HG03135 (cell line): ENCODE results near the gene FOXE3.
A peak's percentile ranks its signal among the peaks of the same experiment; 100 is the strongest.

Experiments
- ATAC-seq: cut with Tn5 transposase; IDR thresholded peaks from one replicate; pipeline ENCODE4 v1.9.1; 2021; ENCODE audit warnings: mild to moderate bottlenecking, moderate library complexity; ENCODE audit not compliant: unreplicated experiment

The FOXE3 gene

GRCh38 chr1:47433477-47434050 is 17.5 kb downstream of the FOXE3 start:
- no peak for ATAC-seq

GRCh38 chr1:47434051-47434842 is 18.2 kb downstream of the FOXE3 start:
- no peak for ATAC-seq

DNA sequence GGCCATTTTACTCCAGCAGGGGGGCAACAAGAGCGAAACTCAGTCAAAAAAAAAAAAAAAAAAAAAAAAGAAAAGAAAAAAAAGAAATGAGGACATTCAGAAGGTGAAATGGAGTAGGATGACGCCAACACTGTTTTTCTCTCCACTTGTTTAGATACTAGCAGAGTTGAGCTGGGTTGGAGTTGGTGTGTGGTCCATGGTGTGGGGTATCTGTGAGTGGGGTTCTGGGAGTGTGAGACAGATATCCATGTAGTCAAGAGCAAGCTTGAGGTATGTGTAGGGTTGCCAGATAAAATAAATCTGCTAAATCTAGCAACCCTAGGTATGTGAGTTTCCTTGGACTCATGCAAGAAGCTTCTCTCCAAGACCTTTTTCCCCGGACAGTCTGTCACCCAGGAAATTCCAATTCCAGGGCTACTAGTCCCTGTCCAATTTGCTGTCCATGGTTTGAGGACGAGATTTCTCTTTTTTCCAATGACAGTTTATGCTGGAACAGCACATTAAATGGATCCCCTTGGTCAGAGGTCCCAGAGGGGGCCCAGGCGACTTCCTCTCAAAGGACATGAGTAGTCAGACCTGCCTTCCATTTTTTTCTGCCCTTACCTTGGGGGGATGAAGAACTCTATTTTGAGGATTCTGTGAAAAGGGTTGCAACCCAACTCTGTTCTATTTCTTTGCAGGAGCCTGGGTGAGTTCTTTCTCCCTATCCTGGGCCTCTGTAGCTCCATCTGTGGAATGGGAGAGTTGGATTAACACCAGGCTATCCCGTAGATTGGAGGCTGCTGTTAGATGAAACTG is 19.6 kb downstream of the FOXE3 start:
- no peak for ATAC-seq

- ATAC-seq: peak; percentile 49
These were observed 20.4 kb downstream of the FOXE3 start for GRCh38 chr1:47436304-47436978.

DNA sequence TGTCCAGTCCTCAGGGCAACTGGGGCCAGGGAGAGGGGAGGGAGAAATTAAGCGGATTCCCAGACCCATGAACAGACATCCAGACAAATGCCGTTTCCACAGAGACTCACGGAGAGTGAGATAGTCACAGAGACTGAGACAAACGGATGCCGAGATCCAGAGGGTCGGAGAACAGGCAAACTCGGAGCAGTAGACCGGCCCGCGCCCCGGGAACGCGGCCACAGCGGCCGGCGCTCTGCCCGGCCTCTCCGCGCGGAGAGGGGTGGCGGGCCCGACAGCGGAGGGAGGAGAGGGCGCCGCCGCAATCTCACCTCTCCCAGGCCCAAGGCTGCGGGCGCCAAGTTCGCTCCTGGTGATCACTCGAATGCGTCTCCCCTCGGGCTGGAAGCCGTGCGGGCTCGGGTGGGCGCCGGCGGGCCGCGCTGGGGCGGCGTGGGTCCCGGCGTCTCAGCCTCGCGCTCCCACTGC is 20.9 kb downstream of the FOXE3 start:
- peak; percentile 13 for ATAC-seq

DNA sequence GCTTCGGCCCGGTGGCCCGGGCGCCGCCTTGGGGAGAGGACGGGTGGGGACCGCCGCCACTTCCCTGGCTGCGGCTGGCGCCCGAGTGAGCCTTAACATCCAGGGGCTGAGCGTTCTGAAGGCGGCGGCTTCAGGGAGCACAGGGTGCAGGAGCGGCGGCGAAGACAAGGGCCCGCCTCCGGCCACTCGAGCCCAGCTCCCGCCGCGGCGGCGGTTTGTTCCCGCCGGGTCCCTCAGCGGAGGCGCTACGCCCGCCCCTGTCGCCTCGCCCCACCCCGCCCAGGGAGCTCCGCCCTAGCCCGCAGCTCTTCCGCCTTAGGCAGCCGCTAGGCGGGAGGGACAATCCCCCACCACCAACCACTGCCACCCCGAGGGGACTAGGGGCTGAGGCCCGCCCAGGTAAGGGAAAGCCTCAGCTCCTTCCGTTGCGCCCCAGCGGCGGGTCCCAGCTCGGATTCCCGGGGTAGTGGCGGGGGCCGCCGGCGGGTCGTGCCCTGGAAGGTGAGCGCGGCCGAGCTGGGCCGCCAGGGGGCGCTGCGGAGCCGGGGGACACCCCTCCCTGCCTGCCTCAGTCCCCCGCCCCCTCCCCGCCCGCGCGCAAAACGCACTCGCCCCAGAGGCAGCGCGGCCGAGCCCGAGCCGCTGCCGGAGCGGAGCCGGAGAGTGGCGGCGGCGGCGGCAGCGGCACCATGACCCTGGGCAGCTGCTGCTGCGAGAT is 21.5 kb downstream of the FOXE3 start, which contains the start of gene FOXD2:
Gene FOXD2, plus strand, starts transcription at position 598 of the 718 bp plus-strand sequence. Its CDS starts 92 bp downstream, at position 690.
- ATAC-seq: peak; percentile 79

DNA sequence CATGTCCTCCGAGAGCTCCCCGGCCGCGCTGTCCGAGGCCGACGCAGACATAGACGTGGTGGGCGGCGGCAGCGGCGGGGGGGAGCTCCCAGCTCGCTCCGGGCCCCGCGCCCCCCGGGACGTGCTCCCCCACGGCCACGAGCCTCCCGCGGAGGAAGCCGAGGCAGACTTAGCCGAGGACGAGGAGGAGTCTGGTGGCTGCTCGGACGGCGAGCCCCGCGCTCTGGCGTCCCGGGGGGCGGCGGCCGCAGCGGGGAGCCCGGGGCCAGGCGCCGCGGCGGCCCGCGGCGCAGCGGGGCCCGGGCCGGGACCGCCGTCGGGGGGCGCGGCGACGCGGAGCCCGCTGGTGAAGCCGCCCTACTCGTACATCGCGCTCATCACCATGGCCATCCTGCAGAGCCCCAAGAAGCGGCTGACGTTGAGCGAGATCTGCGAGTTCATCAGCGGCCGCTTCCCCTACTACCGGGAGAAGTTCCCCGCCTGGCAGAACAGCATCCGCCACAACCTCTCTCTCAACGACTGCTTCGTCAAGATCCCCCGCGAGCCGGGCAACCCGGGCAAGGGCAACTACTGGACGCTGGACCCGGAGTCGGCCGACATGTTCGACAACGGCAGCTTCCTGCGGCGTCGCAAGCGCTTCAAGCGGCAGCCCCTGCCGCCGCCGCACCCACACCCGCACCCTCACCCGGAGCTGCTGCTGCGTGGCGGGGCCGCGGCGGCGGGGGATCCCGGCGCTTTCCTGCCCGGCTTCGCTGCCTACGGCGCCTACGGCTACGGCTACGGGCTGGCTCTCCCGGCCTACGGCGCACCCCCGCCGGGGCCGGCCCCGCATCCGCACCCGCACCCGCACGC is 22.3 kb downstream of the FOXE3 start:
- ATAC-seq: no peak

- no peak for ATAC-seq
These were observed 23.1 kb downstream of the FOXE3 start for GRCh38 chr1:47439017-47439818.

DNA sequence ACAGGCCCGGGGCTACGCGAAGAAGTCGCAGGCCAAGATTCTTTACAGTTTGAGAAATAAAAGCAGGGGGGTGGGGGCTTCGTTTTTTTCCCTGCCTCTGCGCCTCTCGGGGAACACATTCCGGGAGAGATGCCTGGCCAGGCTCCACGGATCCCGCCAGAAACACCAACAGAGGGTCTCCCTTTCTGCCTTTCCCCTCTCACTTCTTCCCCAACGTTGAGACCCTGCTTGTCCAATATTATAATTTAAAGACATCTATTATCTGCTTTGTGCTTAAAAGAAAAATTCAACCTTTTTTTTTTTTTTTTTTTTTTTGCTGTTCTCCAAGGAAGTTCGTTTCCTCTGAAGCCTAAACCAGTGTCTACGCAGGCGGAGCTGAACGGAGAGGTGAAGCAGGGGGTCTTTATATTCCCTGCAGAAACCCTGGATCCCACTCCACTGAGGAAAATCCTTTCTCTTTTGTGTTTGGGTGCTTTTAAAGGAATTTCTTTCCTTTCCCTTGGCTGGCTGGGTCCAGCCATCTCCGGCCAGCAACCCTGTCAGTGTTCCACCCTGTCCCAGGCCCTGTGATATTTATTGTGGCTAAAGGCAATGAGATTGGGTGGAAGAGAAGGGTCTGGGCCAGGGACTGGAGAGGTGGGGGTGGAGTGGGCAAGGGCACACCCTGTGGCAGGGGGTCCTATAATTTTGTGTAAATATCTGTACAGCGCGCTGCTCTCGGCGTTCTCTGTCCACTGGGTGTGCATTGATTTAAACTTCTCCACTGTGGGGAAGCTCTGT is 23.9 kb downstream of the FOXE3 start:
- no peak for ATAC-seq

GRCh38 chr1:47440599-47441081 is 24.6 kb downstream of the FOXE3 start:
- no peak for ATAC-seq

GRCh38 chr1:47441450-47442106 is 25.5 kb downstream of the FOXE3 start:
- ATAC-seq: no peak

- no peak for ATAC-seq
These were observed 26.1 kb downstream of the FOXE3 start for GRCh38 chr1:47442202-47442601.

GRCh38 chr1:47442842-47443529 is 26.9 kb downstream of the FOXE3 start:
- ATAC-seq: no peak

DNA sequence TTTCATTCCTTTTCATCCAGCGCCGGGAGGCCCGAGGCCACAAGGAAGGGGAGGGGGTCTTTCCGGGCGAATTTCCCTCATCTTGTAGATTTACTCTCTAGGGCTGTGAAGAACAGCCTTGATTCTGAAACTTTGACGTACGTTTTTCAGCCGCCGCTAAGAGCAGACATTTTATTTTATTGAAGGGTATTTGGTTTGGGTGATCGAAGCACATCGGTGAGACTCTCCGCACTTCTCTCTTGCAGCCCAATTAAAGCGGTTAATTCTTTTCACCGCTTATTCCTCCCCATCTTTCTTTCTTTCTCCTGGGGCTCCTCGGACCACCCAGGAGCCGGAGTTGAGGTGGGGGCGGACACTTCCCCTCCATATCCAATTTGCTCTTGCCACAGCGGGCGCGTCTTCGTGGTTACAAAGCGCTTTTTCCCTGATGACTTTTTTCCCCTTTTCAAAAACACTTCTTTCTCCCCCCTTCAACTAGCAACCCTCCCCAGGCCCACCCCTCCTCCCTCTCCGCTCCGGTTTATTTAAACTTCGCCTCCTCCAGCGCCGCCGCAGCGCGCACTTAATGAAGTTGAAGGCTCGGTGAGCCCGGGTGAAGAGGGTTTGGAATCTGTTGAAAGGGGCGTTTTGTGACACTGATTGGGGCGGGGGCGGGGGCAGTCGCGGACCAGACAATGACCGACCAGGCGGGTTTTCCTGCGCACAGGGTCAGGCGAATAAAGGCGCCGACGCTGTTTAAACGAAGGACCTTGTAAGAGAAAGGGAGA is 27.6 kb downstream of the FOXE3 start:
- ATAC-seq: no peak

DNA sequence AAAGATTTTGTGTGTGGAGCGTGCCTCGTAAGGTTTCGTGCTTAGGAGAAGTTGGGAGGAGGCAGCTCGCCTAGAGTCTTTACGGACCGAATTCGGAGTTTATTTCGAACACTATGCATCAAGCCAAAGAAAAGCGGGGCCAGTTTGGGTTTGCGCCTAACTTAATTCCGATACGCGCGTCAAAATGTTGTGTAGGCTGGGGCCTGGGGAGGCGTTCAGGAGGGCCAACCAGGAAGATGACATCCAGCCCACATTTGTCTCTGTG is 28.1 kb downstream of the FOXE3 start:
- ATAC-seq: no peak
